ENCODE results near the gene MDFIC2.
"Not testable (repeated sequence)": the region's sequence is repeated elsewhere in the genome, so short reads cannot be mapped to it uniquely, and the experiment has no call there.

The MDFIC2 gene

DNA sequence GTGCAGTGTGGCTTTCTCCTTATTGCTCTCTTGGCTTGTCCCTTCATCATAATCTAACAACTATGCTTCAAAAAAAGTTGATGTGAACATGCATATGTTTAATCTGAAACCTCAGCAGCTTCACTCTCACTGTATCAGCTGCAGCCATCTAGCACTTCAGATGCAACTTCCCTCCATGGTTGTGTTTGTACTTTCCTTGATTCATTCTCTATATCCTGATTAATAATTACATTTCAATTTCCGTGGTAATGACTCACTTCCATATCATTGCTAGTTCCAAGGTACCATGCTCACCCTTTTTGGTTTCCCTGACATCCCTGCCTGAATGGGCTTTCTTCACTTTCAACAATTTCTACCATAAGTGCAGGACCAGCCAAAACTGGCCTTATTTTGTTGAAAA lies 51.2 kb downstream of the MDFIC2 start:
- no peak for DNase-seq (ENCODE audit: low read depth in 4 of 4, low spot score in 1 of 4)

DNA sequence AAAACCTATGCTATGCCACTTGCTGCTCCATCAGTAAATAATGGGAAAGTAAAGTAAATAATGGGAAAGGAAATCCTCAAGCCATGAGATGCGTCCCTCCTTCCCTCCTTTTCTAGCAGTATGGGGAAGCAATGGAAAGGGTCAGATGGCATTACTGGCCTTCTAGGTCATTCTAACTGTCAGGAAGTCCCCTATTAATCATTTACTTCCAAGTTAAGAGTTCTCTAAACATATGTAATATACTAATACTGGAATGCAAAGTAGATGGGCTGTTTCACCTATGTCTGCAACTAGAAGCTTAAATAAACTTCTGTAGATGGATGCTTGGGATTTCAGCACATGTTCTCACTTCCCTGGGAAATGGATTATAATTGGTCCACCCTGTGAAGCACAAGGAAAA lies 55.9 kb downstream of the MDFIC2 start:
- DNase-seq (ENCODE audit: low read depth in 4 of 4, low spot score in 1 of 4): no peak

DNA sequence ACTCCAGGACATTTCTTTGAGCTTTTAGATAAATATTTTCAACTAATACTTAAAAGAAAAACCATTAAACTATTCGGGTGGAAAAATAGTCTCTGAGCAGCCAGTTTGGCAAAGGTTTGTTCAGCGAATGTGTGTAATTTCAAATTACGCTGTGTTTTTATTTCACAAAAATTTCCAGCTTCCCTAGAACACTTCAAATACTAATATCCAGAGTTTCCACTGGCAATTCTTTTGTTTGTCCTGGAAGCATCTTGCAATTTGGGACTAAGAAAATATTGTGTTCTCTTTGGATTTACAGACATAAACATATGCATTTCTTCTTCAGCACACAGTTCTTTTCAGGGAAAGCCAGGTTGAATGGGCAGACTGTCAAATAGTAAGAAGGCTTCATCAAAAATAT lies 61.9 kb downstream of the MDFIC2 start:
- no peak for DNase-seq (ENCODE audit: low read depth in 4 of 4, low spot score in 1 of 4)

DNA sequence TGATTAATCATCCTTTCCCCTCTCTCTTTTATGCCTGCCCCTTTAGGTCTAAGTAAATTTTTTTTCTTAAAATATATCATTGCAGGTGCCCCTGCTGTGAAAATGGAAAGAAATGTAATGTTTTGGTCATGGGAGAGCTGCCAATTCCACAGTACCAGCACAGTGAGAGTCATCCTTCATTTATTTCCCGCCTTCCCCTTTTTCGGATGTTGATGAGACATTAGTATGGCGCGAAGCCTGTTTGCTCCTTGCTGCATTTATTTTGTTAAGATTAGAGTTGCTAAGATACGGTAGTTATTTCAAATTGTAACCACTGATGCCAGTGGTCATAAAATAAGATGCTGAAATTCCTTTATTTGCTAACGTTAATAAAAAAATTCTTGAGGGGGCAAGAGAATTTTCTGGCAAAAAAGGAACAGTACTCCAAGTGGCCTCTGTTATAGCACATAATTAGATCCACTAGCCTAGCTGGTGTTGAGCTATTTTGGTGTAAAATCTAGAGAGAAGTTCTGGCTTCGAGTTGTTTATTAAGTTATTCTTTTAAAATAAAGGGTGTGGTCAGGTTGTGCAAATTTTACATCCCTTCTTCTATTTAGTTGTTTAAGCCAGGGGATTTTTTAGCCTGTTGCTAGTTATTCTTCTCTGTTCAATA lies 62.8 kb downstream of the MDFIC2 start:
- DNase-seq (ENCODE audit: low read depth in 4 of 4, low spot score in 1 of 4): no peak

DNA sequence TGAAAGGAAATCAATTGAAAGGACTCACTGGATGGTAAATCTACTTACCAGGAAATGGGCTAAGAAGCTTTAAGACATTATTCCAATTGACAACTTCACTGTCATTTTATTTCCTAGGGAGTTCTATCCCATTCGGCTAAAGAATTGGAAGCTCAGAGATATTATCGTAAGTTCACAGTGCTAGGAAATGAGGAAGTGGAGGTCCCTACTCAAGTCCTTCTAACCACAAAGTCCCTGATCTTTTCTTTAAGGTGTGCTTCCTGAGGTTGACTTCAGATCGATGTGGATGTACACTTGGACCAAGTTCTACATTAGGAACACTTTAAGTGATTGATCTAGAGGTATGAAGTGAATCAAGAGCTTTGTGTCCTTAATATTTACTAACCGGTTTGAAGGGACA lies 63.6 kb downstream of the MDFIC2 start:
- no peak for DNase-seq (ENCODE audit: low read depth in 4 of 4, low spot score in 1 of 4)

DNA sequence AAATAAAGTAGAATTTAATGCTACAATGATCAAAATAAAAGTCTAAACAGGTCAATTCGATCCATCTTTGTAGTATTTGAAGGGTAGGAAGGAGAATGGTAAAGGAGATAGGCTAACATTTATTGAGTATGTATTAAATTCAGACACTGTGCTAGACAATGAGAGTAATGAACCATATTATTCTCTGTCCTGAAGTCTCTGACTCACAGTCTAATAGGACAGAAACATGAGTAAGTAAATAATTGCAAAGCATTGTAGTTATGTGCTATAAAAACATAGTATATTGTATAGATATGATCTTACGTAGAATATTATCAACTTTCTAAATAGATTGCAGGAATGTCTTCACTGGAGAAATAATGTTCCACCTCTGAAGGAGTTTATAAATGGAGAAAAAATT lies 64.5 kb downstream of the MDFIC2 start:
- no peak for DNase-seq (ENCODE audit: low read depth in 4 of 4, low spot score in 1 of 4)

DNA sequence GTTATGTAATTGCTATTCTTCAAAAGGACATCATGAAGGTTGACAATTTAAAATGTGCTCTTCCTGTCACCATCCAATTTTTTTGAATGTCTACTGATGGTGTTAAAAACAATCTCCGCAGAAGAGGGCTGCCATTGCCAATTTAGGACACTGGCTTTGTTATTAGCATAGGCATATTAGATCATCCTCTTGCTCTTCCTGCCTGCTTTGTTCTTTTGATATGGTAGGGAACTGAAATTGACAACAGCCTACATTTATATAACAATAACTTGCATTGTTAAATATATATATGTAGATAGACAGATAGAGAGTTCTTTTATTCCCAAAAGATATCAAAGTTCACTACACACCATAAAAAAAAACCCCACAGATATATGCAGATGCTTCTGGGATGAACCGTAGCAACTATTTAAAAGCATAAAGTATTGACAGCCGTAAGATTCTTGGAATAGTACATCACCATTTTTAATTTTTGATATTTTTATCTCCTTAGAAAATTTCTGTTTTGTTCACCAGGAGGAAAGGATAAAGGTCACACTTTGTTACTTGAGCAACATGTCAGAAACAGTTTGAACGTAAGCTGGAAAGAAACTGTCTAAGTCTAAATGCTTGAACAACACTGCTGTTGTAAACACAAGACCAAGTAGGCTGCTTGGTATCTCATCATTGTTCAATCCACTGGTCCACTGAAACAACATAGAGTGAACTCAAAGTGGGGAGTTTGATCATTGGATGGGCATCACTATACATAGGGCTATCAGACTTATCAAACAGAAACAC lies 66.5 kb downstream of the MDFIC2 start:
- DNase-seq (ENCODE audit: low read depth in 4 of 4, low spot score in 1 of 4): no peak

DNA sequence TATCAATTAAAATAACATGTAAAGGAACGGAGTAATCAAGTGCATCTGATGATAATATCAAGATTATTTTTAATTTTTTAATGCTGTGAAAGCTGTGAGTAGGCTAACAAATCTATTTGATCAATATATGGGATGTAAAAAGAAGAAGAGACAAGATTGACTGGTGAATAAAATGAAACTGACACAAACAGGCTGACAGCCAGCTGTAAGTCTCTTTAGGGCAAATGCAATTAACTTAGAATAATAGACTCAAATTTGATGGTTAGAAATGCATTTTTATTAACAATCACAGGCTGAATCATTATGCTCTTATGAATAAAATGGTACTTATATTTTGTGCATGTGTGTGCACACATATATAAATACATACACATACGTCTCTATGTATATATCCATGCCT lies 68.0 kb downstream of the MDFIC2 start:
- no peak for DNase-seq (ENCODE audit: low read depth in 4 of 4, low spot score in 1 of 4)

DNA sequence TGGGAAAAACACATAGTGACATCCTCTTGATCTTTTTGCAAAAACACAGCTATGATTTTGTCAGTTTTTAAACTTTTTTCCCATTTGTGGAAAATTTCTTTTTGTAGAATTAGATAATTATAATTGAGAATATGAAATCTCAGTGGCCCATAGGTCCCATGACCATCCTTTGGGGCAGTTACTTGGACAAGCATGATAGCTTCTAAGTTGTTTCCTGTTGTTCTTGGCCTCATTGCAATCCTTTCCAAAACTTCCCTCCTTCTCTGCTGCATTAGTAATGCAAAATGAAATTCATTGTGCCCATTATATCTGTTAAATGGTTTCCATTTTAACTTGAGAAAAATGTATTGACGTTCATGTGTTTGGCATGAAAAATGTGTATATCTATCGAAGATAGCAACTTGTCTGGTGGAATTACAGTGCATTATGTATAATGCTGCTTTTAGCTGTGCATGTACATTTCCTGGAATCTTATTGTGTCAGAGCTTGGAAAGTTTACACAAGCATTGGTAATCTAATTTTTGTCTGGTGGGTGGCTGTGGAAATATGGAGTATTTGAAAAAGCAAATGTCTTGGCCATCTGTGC lies 70.0 kb downstream of the MDFIC2 start:
- no peak for DNase-seq (ENCODE audit: low read depth in 4 of 4, low spot score in 1 of 4)

DNA sequence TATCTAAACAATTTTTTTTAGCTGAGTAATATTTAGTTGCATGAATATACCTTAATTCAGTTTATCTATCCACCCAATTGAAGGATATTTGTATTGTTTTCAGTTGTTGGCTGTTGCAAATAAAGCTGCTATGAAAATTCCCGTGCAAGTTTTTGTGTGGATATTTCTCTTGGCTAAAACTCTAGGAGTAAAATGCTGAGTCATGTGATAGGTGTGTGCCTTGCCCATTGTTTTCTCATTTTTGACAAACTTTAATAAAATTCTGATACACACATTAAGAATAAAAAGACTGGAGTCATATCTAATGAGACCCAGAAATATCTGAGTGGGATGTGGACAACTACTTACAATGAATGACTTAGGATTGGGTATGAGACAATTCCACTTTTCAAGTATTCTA lies 78.6 kb downstream of the MDFIC2 start:
- no peak for DNase-seq (ENCODE audit: low read depth in 4 of 4, low spot score in 1 of 4)

DNA sequence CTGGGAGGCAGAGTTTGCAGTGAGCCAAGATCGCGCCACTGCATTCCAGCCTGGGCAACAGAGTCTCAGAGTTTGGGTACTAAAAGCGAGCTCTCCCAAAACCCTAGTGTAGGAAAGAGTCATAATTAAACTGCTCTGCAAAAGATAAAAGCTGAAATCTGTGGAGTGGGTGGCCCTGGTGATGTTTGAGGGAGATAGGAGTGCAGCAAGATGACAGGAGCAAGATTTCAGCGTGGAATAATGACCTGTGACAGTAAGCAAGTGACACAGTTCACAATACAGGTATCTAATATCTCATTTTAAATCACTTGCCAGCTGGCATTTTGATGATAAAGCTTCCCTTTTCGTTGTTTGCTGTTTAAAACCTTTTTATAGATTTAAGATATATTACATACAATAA lies 79.3 kb downstream of the MDFIC2 start:
- no peak for DNase-seq (ENCODE audit: low read depth in 4 of 4, low spot score in 1 of 4)

DNA sequence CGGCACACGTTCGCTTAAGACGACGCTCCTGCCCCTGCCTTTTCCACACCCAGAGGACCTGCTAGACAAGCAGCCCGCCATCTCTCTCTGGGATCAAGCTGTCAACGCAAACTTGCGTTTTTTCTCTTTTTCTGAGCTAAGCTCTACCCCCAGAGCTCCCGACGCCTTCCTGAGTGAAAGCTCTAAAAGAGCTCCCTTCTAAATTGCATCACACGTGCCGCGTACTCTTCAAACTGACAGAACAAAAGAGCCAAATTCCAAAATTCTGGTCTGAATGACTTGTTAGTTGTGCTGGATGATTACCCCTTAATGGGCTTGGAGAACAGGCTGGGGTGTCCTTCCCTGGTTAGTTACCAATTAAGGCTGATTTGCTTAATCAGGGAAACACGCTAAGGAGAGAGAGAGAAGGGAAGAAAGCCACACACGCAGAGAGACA lies 81.2 kb downstream of the MDFIC2 start:
- DNase-seq (ENCODE audit: low read depth in 4 of 4, low spot score in 1 of 4): no peak

DNA sequence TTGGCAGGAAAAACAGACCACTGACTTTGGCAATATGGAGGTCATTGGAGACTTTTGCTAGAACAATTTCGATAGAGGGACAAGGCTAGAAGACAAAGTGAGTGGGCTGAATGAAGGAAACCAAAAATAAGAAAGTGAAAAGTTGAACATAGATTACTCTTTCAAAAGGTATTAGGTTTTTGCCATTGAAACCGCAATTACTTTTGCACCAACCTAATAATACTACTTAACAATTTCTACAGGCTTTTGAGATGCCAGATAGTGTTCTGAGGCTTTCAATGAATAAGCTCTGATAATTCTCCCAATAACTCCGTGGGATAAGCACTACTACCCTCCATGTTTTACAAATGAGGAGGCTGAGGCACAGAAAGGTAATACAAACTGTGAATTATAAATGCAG lies 85.0 kb downstream of the MDFIC2 start:
- DNase-seq (ENCODE audit: low read depth in 4 of 4, low spot score in 1 of 4): no peak

DNA sequence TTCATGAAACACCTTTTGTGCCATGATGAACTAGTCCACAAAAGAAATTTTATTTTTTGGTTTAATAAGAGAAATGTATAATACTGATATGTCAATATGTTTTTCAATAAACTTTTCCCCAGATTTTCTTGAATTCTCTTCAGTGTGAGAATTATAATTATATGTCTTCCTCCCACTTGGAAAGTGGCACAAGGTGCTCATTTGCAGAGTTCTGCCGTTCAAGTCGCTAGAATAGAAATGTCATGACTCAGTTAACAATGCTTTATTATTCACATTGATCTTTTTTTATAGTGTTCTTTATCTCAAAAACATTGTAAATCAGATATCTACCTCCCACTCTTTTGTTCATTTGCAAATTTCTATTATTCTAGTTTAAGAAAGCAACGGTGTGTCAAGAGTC lies 87.3 kb downstream of the MDFIC2 start:
- DNase-seq (ENCODE audit: low read depth in 4 of 4, low spot score in 1 of 4): no peak

DNA sequence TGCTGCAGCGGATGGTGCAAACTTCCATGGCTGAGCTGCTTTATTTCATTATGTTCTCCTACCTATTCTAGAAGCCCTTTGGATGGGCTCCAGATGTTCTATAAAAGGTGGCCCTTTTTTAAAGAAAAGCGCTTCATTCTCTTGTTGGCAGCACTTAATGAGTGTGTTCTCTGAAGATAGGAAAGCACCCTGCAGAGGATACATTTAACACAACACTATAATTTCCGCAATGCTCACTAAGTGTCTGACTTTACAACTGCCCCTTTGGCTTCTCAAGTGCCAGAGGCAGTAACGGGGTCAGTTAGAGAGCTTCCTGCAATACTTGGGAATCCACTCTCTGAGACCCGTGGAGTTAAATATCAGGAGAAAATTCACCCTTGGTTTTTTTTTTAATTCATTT lies 88.1 kb downstream of the MDFIC2 start:
- no peak for DNase-seq (ENCODE audit: low read depth in 4 of 4, low spot score in 1 of 4)

DNA sequence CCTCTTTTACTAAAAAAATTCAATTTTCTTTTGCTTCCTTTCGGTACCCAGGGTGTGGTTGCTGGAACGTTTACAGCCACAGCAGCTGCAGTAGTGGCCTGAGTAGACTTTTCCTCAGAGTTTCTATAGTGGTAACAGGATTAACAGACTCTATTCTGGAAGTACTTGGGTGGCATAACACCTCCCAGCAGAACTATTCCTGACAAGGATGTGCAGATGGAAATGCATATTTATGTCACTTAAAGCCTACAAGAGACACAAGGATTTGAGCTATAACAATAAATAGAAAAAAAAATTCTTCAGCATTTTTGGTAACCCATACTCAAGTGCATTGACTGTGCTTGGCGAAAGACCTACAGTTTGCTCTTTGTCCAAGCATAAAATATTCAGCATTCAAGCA lies 94.0 kb downstream of the MDFIC2 start:
- no peak for DNase-seq (ENCODE audit: low read depth in 4 of 4, low spot score in 1 of 4)

DNA sequence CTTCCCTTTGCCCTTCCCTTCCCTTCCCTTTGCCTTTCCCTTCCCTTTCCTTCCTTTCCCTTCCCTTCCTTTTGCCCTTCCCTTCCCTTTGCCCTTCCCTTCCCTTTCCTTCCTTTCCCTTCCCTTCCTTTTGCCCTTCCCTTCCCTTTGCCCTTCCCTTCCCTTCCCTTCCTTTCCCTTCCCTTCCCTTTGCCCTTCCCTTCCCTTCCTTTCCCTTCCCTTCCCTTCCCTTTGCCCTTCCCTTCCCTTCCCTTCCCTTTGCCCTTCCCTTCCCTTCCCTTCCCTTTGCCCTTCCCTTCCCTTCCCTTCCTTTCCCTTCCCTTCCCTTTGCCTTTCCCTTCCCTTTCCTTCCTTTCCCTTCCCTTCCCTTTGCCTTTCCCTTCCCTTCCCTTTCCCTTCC lies 101.2 kb downstream of the MDFIC2 start:
- not testable (repeated sequence) for DNase-seq (ENCODE audit: low read depth in 4 of 4, low spot score in 1 of 4)

DNA sequence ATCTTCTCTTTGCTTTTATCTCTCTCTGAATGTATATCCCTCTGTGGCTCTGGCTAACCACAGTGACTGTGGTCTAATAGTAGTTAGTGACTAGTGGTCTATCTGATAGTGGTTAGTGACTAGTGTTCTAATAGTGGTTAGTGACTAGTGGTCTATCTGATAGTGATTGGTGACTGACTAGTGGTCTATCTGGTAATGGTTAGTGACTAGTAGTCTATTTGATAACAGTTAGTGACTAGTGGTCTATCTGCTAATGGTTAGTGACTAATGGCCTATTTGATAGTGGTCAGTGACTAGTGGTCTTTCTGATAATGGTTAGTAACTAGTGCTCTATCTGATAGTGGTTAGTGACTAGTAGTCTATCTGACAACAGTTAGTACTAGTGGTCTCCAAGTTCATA lies 110.5 kb downstream of the MDFIC2 start:
- DNase-seq (ENCODE audit: low read depth in 4 of 4, low spot score in 1 of 4): no peak

DNA sequence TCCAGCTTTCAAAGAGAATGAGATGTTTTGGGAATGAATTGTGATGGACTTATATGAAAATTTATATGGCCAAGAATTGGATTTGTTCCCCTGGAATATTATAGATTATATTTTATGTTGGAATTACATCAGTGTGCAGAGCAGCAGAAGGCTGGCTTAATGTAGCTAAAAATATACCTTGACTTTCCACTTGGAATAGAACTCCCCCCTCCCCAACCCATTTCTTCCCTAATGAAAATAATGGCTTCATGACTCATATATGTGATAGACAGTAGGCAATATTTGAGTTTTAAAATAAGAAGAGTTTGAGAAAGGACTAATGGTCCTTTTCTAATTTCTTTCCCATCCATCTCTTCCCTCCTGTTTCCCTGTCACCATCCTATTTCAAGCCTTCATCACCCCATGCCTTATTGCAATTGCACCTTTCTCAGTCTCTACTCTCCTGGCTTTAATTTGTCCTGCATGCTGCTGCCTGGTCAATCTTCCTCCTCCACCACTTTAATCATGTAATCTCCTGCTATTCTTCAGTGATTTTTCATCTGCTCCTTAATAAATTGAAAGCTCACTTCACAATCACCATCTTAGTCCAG lies 122.5 kb downstream of the MDFIC2 start:
- DNase-seq (ENCODE audit: low read depth in 4 of 4, low spot score in 1 of 4): no peak

DNA sequence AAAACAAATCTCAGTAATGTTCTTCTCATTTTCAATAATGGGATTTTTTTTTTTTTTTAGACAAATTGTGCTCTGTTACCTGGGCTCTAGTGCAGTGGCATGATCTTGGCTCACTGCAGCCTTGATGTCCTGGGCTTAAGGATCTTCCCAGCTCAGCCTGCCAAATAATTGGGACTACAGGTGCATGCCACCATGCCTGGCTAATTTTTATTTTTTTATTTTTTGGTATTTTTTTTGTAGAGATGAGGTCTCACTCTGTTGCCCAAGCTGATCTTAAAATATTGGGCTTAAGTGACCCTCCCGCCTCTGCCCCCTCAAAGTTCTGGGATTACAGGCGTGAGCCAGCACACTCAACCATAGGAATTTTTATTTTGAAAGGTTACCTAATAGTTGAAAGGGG lies 126.2 kb downstream of the MDFIC2 start:
- no peak for DNase-seq (ENCODE audit: low read depth in 4 of 4, low spot score in 1 of 4)

DNA sequence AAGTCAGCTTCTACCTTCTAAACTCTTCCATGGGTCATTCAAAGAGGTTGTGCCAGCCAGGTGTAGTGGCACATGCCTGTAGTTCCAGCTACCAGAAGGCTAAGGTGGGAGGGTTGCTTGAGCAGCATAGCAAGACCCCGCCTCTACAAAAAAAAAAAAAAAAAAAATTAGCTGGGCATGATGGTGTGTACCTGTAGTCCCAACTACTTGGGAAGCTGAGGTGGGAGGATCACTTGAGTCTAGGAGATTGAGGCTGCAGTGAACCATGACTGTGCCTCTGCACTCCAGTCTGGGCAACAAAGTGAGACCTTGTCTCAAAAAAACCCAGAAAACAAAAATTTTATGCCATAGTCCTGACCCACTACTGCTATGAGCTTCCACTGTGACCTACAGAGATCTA lies 126.8 kb downstream of the MDFIC2 start:
- no peak for DNase-seq (ENCODE audit: low read depth in 4 of 4, low spot score in 1 of 4)

DNA sequence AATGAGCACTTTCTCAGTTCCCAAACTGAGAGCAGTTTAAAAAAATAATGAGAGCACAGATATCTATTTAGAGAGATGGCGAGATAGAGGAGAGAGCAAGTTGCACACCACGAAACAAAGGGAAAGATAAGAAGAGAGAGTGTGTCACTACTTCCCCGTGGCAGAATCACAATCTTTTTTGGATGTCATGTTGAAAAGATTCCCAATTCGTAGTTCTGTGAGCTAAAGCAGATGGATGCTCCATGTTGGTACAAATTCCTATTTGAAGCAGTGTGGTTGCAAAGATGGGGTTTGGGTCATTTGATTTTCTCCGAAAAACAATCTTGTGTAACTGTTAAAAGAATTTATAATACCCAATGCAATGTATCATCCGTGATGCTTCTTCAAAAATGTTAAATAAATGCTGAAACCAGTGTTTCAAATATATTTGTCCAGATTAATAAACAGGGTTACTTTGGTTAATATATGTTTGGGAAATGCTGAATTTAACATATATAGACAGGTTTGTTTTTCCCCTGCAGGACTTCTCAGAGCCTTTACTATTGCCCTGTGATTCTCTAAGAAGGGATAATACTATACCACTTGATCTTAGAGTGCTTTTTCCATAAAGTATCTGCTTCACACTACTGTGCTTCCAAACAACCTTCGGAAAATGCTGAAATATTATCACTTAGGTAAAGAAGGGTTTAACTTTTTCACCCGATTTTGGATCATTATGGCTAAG lies 128.5 kb downstream of the MDFIC2 start:
- no peak for DNase-seq (ENCODE audit: low read depth in 4 of 4, low spot score in 1 of 4)
